Neural cell (in vitro differentiated cells): ENCODE results near the gene COL6A6. TPM values are rescaled to one million over a fixed set of nuclear protein-coding genes. Genes with fewer than 3 reads are reported as not detected.

Experiments
- H2AFZ ChIP-seq: fragments of 200-600, 300-800 bp; sonication (generic), shearing (Covaris generic); 2 replicates; pipeline ENCODE4 v1.6.0; 2014; ENCODE audit warnings: low read depth, mild to moderate bottlenecking, antibody characterized with exemption, low read length, moderate library complexity
- H3F3A ChIP-seq: fragments of 200-600 bp; shearing (Covaris generic); 2 replicates; pipeline ENCODE4 v1.6.1; 2016; ENCODE audit warnings: mild to moderate bottlenecking, moderate library complexity, mixed read lengths, antibody characterized with exemption, low read length; ENCODE audit not compliant: insufficient read depth, poor library complexity, severe bottlenecking
- H3K27ac ChIP-seq: fragments of 200-600, 300-800 bp; sonication (generic), shearing (Covaris generic); 2 replicates; pipeline ENCODE4 v1.5.1; 2014; ENCODE audit warnings: mild to moderate bottlenecking, low read length, moderate library complexity
- H3K27me3 ChIP-seq: fragments of 300-800, 200-600 bp; sonication (generic), shearing (Covaris generic); 2 replicates; pipeline ENCODE4 v1.6.0; 2014; ENCODE audit warnings: mild to moderate bottlenecking, low read depth, low read length, moderate library complexity; ENCODE audit not compliant: insufficient read depth
- H3K36me3 ChIP-seq: fragments of 300-800, 200-600 bp; sonication (generic), shearing (Covaris generic); 2 replicates; pipeline ENCODE4 v1.5.1; 2014; ENCODE audit warnings: mild to moderate bottlenecking, antibody characterized with exemption, low read length, moderate library complexity; ENCODE audit not compliant: insufficient read depth
- H3K4me2 ChIP-seq: fragments of 300-800, 200-600 bp; sonication (generic), shearing (Covaris generic); 2 replicates; pipeline ENCODE4 v1.6.0; 2014; ENCODE audit warnings: mild to moderate bottlenecking, low read length
- H3K4me3 ChIP-seq: fragments of 300-800, 200-600 bp; sonication (generic), shearing (Covaris generic); 2 replicates; pipeline ENCODE4 v1.5.1; 2014; ENCODE audit warnings: mild to moderate bottlenecking, low read length, moderate library complexity
- H3K79me2 ChIP-seq: fragments of 200-600 bp; shearing (Covaris generic); replicated peaks from 2 replicates; pipeline ENCODE4 v1.6.0; 2014; ENCODE audit warnings: mild to moderate bottlenecking, low read length, moderate library complexity; ENCODE audit not compliant: insufficient read depth
- H3K9ac ChIP-seq: fragments of 300-800, 200-600 bp; sonication (generic), shearing (Covaris generic); 2 replicates; pipeline ENCODE4 v1.6.1; 2016; ENCODE audit warnings: mild to moderate bottlenecking, low read length, mixed read lengths
- H3K9me2 ChIP-seq: fragments of 200-600 bp; shearing (Covaris generic); 2 replicates; pipeline ENCODE4 v1.6.1; 2016; ENCODE audit warnings: mild to moderate bottlenecking, low read length, mixed read lengths; ENCODE audit not compliant: insufficient read depth
- H3K9me3 ChIP-seq: fragments of 200-600, 300-800 bp; sonication (generic), shearing (Covaris generic); 2 replicates; pipeline ENCODE4 v1.6.1; 2016; ENCODE audit warnings: mild to moderate bottlenecking, mixed run types, low read length, moderate library complexity, mixed read lengths
- H4K20me1 ChIP-seq: fragments of 200-600 bp; shearing (Covaris generic); 2 replicates; pipeline ENCODE4 v1.6.1; 2016; ENCODE audit warnings: mild to moderate bottlenecking, mixed run types; ENCODE audit not compliant: insufficient read depth
- EP300 ChIP-seq: fragments of 450-650 bp; conservative IDR thresholded peaks from 2 replicates; pipeline ENCODE4 v1.6.1; 2014; ENCODE audit warnings: antibody characterized with exemption, mild to moderate bottlenecking, moderate library complexity; ENCODE audit not compliant: poor library complexity, severe bottlenecking
- EZH2 ChIP-seq: fragments of 200-600, 300-800 bp; shearing (Covaris generic), sonication (generic); IDR thresholded peaks from 2 replicates; pipeline ENCODE4 v1.6.1; 2014; ENCODE audit warnings: antibody characterized with exemption, low read length, borderline replicate concordance, mild to moderate bottlenecking; ENCODE audit not compliant: insufficient read depth, poor library complexity, severe bottlenecking
- MXI1 ChIP-seq: fragments of 450-650 bp; conservative IDR thresholded peaks from 2 replicates; pipeline ENCODE4 v1.6.1; 2014; ENCODE audit warnings: antibody characterized with exemption, mild to moderate bottlenecking; ENCODE audit not compliant: poor library complexity, severe bottlenecking
- POLR2AphosphoS5 ChIP-seq: IDR thresholded peaks from 2 replicates; pipeline ENCODE4 v1.6.1; 2012
- RAD21 ChIP-seq: fragments of 450-650 bp; conservative IDR thresholded peaks from 2 replicates; pipeline ENCODE4 v1.6.1; 2014; ENCODE audit warnings: antibody characterized with exemption, mild to moderate bottlenecking, moderate library complexity
- REST ChIP-seq: IDR thresholded peaks from 2 replicates; pipeline ENCODE4 v1.6.1; 2012; ENCODE audit warnings: borderline replicate concordance
- SMC3 ChIP-seq: fragments of 450-650 bp; conservative IDR thresholded peaks from 2 replicates; pipeline ENCODE4 v1.6.1; 2014; ENCODE audit warnings: antibody characterized with exemption, mild to moderate bottlenecking, moderate library complexity; ENCODE audit not compliant: poor library complexity
- TAF1 ChIP-seq: IDR thresholded peaks from 2 replicates; pipeline ENCODE4 v1.6.1; 2012; ENCODE audit warnings: low read depth
- polyA plus RNA-seq: library from polyadenylated mRNA; depleted of rRNA; stranded (reverse); fragments of >200 nt; gene quantifications from 2 replicates; pipeline ENCODE4 v1.2.3, GENCODE V29; 2014
- TF ChIP-seq, protein P1 (sequence below): fragments of 450-650 bp; IDR thresholded peaks from 2 replicates; pipeline ENCODE4 v1.5.1; 2014; ENCODE audit warnings: antibody characterized with exemption, mild to moderate bottlenecking, moderate library complexity; ENCODE audit not compliant: poor library complexity, severe bottlenecking

The COL6A6 gene
- polyA plus RNA-seq, 1 donor from 2014 or later, result not detected

- Histone ChIP-seq H3K4me3 (no peak overlapping the region), H3K9me3 (no peaks in the 10 kb centered on the region), H3K27me3 (no peaks in the 10 kb centered on the region), H3K4me2 (no peak overlapping the region), H3K36me3 (no peaks in the 10 kb centered on the region), H3F3A (no peaks in the 10 kb centered on the region), H2AFZ (no peak overlapping the region), H3K9me2 (no peaks in the 10 kb centered on the region), H3K79me2 (no peaks in the 10 kb centered on the region), H4K20me1 (no peaks in the 10 kb centered on the region), H3K27ac (no peak overlapping the region), H3K9ac (no peak overlapping the region)
- TF ChIP-seq, protein P1, sequence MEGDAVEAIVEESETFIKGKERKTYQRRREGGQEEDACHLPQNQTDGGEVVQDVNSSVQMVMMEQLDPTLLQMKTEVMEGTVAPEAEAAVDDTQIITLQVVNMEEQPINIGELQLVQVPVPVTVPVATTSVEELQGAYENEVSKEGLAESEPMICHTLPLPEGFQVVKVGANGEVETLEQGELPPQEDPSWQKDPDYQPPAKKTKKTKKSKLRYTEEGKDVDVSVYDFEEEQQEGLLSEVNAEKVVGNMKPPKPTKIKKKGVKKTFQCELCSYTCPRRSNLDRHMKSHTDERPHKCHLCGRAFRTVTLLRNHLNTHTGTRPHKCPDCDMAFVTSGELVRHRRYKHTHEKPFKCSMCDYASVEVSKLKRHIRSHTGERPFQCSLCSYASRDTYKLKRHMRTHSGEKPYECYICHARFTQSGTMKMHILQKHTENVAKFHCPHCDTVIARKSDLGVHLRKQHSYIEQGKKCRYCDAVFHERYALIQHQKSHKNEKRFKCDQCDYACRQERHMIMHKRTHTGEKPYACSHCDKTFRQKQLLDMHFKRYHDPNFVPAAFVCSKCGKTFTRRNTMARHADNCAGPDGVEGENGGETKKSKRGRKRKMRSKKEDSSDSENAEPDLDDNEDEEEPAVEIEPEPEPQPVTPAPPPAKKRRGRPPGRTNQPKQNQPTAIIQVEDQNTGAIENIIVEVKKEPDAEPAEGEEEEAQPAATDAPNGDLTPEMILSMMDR, result no peak
- no peak for TF ChIP-seq SMC3
- no peak for TF ChIP-seq REST
- no peak for TF ChIP-seq RAD21
- no peak for TF ChIP-seq MXI1
- no peak for TF ChIP-seq POLR2AphosphoS5
- no peak for TF ChIP-seq EZH2
- TF ChIP-seq TAF1, result no peak
- TF ChIP-seq EP300, result no peak
Measured at GRCh38 chr3:130504701-130505100, 12.3 kb upstream of the COL6A6 start.

DNA sequence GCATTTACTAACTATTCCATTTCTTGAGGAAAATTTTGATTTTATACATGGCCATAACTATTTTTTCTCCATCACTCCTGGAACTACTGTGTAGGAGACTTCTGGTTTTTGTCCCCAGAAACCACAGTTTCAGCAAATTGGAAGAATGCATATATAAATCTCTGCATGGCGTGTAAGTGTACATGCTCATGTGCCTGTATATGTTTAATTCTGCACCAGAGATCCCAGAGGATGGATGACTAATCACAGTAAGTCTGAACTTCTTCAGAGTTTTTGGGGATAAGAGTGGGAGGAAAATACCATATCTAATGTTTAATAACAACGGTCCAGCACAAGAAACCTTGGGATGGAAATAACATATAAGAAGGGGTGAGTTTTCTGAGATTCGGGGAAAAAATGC lies 10.9 kb upstream of the COL6A6 start:
- H3K27me3 ChIP-seq, result no peaks in the 10 kb centered on the region

More for the DNA sequence above, 10.9 kb upstream of the COL6A6 start:
- H3F3A ChIP-seq, result no peaks in the 10 kb centered on the region
- H3K4me3 ChIP-seq, result no peak overlapping the region
- H3K9me3 ChIP-seq, result no peaks in the 10 kb centered on the region
- no peaks in the 10 kb centered on the region for H3K79me2 ChIP-seq
- no peak for TF ChIP-seq TAF1
- no peak for TF ChIP-seq SMC3
- TF ChIP-seq, protein P1, result no peak
- TF ChIP-seq EZH2, result no peak
- no peak for TF ChIP-seq POLR2AphosphoS5
- H3K4me2 ChIP-seq, result no peak overlapping the region
- no peak overlapping the region for H3K9ac ChIP-seq
- no peak overlapping the region for H2AFZ ChIP-seq
- H3K9me2 ChIP-seq, result no peaks in the 10 kb centered on the region
- no peak overlapping the region for H3K27ac ChIP-seq
- H3K36me3 ChIP-seq, result no peaks in the 10 kb centered on the region
- no peaks in the 10 kb centered on the region for H4K20me1 ChIP-seq
